HG02678 (cell line): ENCODE results near the gene WDR91.

ENCODE experiments used
- ATAC-seq: cut with Tn5 transposase; IDR thresholded peaks from one replicate; pipeline ENCODE4 v1.9.1; 2021; ENCODE audit warnings: mild to moderate bottlenecking, moderate library complexity; ENCODE audit not compliant: unreplicated experiment

WDR91 gene

DNA sequence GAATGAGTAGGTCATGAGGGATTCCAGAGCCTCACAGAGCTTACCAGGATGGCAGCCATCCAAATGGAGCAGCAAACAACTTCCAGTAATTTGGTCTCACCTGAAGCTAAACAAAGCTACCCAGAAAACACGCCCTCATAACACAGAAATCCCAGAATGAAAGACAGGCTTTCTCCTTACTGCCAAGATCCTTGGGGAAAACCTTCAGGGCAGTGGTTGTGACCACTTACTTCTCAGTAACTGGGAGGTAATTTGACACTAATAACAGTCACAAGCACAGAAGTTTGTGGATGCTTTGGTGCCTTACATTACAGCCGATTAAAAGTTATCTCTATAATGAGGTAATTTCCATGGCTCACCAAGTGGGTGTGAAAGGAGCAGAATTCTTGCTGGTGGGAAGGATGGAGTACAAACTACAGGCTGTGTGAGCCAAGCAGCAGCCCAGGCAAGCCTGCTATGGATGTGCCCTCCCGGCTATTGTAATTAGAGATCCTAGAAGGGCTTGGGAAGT, 10.4 kb downstream of the WDR91 start:
- no peak for ATAC-seq

DNA sequence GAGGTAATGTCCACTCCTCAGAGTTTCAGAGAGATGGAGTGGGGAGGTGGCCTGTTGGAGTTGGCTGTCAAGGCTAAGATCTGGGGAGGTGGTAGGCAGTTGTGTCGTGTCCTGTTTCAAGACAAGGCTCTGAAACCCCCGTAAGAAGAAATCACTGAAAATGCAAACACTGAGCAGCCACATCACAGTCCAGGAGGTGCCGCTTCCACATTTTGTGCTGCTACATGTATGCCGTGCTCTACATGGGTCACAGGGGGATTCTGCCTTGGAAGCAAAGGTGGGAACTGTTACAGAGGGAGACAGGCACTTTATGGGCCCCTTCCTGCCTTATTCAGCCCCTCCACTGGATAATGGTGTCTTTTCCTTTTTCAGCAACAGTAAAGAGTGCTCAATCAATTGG, 11.9 kb downstream of the WDR91 start:
- no peak for ATAC-seq

DNA sequence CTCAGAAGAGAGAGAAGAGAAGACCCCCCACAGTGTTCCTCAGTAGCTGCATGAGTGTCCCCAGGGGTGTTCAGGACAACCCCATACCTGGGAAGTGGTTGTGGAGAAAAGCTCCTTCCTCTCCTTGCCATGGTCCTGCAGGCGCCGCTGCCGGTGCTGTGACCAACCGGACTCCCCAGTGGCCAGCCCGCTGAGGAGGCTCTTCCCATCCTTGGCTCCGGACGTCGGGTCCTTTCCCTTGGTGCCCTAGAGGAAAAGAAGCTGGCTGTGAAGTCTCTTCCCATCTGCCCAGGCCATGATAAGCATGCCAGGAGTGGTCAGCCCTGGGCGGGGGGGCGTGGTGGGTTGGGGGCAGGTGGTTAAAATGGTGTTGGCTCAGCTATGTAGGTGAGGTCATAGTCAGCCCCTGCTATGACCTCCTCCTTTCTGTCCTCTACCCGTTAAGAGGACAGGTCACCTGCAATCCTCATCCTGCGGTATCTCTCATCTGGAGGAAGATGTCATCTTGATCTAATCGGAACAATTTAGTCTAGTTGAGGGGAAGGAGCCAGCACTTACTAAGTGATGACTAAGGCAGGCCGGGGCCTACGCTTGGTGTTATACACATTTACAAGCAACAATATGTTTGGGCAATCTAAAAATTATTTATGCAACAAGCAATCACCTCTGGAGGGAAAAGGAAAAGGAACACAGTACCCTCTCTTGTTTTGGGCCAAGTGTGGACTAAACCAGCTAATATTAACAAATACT, 13.2 kb downstream of the WDR91 start:
- ATAC-seq: no peak

DNA sequence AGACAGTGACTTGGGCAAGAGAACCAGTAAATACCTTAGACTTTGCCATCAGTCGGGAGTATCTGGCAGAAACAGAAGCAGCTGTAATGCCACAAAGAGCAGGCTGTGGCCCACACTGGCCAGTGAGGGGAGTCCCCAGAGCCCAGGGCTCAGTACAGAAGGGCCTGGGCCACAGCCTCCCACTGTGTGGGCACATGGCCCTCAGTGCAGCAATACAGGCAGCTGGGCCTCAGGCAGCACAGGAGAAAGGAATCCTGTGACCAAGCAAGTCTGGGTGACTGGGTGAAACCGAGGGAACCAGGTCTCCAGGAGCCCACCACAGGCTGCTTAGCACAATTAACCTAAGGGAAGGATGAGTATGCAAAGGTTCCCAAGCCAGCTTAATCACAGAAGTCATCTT, 14.0 kb downstream of the WDR91 start:
- no peak for ATAC-seq

DNA sequence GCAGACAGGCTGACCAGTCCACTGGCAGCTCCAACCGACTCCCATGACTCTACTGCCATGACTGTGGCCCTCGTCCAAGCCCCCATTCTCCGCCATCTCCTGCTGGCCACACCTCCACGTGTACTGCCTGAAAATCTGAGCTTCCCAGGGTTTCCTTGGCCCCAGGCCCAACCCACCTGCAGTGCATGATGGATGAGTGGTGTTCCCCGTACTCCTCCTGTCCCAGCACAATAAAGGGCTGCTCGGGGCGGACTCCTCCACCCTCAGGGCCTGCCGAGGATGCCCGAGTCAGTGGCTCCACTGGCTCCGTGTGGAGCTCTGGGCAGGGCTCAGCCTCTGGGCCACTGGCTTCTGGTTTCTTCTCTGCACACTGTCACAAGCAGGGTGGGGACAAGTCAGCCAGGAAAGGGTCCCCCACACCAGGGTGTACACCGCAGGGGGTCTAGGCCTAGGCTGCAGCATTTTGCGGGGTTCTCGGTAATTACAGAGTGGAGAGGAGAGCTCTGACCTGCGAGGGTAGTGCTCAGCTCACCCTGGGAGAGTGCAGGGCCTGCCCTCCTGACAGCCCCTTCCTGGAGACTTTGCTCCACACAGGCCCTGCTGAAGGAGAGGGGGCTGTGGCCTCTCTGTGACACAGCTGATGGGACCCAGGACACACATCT, 15.2 kb downstream of the WDR91 start:
- ATAC-seq: no peak

DNA sequence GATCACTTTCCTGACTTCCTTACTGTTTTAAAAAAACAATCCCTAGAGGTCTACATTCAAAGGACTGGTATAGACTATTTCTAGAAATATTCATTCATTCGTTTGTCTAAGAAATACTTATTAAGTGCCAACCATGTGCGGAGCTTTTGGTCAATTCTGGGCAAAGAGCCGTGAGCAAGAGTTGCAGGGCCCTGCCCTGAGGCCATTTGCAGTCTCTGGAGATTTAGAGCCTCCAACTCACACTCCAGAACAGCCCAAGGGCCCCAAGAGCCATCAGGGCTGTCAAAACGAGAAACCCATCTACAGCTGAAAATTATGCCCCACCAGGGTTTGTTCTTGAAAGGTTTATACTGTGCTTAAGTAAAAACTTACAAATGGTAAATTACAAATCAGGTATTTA, 16.2 kb downstream of the WDR91 start:
- no peak for ATAC-seq

DNA sequence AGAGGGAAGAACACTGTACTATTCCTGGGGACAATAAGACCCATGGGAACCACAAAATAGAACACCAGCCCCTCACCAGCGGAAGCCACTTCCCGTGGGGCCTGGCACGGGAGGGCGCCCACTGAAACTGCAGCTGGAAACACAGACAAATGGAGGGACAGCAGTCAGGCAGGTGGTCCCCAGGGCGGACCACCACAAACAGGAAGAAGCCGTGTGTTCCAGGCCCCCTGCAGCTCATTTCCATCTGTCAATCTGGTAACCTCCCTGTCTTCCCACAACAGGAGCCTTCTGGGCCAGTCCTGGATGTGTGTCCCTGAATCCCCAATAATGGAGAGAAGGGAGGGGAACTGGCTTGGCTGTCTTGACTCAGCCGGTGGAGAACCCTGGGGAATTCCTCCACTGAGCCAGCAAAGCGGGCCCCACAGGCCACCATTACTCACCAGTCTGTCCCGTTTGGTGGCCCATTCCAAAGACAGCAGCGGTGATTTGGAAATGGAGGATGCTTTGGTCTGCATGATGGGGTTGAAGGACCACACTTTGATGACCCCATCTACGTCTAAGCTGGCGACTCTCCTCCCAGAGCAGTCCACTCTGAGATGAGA, 16.7 kb downstream of the WDR91 start:
- no peak for ATAC-seq

DNA sequence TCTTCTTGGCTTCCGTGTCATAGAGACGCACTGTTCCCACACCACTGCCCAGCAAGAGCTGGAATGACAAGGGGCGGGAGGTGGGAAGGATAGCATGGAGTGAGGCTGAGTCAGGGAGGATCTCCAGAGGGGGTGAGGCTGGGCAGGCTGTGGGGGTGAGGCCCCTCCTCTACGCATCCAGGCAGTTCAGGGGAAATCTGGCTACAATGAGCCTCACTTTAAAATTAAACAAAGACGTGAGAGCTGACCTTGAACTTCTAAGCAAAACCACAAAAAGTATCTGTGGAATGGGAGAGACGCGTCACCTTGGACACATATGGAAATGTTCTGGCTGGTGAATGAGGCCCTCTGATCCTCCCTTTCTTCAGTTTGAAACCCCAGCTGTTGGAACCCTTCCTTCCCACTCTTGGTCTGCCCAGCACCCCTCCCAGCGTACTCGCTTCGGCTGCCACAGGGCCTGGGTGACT, 17.7 kb downstream of the WDR91 start:
- no peak for ATAC-seq

DNA sequence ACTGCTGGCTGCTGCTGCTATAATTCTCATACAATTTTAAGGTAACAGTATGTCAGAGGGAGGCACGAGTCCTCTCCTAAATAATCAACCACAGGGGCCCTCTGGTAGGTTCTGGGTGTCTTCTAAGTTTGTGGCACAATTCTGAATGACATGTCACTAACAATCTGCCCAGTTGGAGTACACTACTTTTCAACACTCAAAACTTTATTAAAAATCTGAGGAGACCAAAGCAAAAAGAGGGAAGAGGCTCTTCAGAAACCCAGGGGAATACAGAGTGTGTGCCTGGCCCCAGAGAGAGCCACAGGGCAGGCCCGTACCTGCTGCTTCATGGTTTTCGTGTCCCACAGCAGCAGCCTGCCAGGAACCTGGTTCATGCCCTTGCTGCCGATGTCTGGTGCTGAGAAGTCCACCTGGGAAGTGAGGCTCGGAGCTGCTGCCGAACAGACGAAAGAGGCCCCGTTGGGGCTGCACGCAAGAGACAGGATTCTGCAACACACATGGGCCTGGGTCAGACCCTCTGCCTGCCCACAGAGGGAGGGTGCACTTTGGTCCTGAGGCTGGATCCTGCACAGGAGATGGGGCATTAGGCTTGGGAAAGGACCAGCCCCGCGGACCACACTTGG, 18.3 kb downstream of the WDR91 start:
- ATAC-seq: no peak

DNA sequence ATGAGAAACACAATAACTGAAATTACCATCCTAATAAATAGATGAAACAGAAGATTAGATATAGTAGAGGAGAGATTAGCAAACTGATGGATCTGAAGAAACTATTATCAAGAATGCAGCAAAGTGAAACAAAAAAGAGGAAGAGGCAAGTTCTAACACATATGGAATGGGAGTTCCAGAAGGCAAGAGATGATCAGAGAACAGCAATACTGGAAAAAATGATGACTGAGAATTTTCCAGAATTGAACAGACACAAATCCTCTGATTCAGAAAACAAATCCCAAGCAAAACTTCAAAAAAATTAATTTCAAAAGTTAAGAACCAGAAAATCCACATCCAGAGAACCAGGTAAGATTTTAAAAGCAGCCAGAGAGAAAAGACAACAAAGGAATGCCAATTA, 20.6 kb downstream of the WDR91 start:
- no peak for ATAC-seq

DNA sequence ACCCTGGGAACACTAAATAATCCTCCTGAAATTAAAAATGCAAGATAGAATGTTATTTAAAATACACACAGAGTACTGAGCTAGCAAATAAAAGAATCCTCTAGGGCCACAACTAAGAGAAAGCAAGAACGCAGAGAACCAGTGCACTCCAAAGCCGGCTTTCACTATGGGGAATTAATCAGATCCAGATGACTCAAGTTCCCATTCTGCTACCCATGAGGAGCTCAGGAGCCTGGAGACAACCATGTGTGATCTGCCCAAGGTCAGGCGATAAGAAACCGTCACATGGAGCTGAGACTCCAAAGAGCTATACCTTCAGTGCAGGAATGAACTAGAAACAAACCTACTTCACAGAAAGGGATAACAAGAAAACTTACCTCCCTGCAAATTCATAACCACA, 21.4 kb downstream of the WDR91 start:
- ATAC-seq: no peak

DNA sequence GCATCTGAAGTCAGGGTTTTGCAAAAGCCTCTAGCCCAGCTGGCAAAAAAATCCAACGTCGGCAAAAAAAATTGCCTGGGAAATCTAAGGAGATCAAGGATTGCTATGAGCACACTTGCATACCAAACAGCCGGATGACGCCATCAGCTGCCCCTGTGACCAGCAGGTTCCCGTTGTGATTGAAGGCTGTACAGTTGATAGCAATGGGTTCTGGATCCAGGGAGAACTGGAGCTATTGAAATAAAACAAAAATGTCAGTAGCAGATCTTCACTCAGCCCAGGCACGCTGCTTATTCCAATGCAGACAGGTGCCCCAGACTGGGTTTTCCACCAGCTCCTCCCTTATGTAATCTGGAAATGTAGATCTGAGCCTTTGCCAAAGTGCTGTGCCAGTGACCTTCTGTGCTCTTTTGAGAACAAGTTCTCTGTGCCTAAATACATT, 22.1 kb downstream of the WDR91 start:
- ATAC-seq: no peak

DNA sequence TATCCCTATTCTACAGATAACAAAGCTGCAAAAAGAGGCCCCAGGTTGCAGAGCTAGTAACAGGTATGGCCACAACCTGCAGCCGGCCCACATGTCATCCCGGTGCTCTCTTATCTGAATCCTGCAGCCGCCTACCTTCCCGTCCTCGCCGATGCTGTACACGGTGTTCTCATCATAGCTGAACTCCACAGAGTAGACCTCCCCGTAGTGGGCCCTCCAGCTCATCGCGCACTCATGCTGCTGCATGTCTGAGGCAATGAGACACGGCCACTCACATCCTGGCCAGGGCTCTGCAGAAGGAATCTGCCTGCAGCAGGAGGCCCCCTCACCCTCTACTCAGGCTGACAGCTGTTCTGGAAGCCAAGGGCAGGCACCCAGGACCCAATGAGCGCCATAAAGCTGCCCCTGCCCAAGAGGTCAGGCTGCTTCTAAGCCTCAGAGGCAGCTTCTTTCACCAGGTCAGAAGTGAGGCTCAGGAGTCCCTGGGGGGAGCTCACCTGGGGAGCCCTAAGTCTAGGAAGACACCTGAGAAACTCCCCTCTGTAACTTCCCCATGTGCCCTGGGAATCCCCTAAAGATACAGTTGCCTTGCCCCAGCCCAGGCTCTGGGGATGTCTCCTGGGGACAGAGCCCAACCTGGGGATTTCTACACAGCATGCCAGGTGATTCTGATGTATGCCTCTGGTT, 22.9 kb downstream of the WDR91 start:
- ATAC-seq: peak; percentile 55

DNA sequence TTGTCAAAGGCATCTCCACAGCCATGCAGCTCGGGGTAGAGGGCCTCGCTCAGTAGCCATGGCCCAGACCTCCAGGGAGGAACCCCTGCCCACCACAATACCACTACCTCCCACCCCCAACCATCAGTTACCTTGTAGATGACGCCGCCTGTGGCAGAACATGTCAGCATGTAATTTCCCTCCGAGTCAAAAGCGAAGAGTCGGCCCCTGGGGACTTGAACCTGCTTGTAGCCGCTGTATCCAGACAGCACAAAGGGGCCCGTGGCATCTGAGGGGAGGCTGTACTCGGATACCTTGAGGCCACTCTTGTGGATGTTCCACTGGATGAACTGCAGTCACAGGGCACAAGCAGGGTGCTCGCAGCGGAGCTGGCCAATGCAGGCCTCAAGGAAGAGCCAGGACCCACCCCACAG, 24.5 kb downstream of the WDR91 start:
- no peak for ATAC-seq

DNA sequence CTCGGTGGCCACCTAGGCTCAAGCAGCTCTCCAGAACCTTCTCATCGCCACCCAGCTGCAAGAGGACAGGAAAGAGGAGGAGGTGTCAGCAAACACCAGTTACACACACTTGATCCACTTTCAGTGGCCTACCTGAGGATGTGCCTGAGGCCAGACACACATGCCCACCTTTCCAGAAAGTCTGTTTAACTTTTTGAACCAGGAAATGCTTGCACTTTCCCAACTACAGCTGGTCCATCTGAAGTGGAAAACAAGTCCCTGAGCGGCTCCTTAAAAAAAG, 25.1 kb downstream of the WDR91 start:
- ATAC-seq: no peak

DNA sequence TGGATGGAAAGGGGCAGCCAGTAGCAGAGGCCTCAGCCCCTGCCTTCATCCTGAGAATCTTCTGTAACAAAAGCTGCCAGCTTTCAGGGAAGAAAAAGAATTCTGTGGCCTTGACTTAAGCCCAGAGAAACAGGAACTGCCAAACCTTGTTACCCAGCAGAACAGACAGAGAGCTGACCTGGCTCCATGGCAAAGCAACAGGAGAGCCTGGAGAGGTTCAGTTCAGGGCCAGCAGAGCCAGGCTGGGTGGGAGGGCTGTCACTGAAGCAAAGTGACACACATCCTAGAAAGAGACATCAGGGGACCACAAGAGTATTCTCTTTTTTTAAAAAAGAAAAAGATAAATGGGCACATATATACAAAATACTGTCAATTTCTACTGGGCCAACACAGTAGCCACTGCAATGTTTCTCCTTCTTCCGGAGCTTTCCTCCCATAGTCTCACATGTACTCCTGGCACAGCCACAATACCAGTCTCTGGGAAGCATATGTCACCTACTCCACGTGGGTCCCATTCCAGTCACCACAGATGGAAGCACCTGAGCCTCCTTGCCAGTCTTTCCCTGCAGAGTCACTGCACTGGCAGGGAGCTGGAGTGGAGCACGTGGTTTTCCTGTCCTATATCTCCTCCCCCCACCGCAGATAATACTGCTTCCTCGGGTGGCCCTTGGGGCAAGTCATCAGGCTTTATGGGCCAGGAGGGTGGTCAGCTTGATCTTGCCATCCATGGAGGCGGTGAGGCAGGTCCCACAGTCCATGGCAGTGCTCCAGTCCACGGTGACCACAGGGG, 25.7 kb downstream of the WDR91 start:
- ATAC-seq: no peak

DNA sequence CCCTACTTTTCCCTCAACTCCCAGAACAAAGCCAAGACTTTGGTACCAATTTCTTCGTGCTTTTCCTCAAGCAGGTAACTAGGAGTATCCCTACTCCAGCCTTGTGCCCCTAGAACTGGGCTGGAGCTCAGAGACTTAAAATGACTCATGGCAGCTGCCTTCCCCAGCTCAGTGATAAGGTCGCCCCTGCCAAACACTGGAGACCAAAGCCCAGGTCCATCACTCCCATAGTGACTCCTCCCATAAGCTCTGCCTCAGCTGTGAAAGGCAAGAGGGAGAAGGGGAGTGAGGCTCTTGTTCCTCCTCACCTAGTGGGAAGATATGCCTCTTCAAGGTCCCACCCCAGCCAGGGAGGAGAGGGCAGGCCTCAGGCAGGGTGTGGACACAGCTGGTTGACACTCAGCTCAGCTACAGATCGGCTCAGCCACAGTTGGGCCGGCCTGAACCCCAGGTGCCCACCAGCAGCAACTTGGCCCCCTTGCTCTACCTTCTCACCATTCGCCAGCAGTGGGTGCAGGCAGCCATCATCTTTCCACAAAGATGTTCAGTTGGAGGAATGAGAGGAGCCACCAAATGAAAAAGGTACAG, 27.0 kb downstream of the WDR91 start:
- no peak for ATAC-seq

DNA sequence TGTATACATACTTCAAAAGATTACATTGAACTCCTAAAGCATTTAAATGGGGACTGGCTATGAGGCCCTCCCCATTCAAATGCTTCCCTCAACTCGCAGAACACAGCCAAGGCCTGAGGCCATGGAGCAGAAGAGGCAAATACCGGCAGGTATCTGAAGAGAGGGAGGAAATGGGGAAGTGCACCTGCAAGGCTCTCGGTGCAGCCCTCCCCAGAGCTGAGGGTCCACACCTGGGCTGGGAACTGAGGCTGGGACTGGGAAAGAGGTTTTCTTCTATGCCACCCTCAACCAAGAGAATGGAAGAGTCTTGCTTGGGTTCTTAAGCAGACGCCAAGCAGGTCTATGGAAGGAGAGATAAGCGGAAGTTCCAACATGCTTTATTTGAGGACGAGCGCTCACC, 27.8 kb downstream of the WDR91 start:
- ATAC-seq: no peak

DNA sequence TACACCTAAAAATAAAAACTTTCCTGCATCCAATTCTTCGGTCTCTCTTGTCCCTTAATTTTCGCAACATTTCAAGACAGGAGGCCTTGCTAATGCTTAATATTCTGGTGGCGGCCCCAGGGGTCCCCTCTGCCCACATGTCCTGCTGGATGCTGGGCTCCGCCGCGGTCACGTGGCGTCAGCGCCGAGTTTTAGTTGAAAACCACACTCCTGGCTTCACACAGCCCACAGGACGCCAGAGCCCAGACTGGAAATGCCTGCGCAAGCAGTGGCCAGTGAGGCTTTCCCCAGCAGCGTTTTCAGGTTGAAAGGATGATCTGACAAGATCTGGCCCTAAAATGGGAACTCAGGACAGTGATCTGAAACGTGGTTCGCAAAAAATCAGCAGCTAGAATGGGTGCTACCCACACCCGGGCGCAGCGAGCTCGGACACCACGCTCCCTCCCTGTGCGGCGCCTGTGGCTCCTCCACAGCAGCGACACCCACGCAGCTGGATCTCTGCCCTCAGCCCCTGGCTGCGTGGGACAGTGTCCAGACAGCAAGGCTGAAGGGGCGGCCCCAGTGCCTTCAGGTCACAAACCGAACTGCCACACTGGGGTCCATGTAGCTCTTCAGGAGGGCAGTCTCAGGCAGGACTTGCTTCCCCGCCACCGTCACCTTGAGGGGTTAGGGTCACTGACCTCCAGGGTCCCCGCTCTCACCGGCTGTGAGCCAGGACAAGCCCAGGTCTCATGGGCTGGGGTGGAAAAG, 29.2 kb downstream of the WDR91 start:
- ATAC-seq: no peak
